Loucy (cell line): Measurements from ENCODE around the gene CD160.

Experiments
- CTCF ChIP-seq: fragments of 200-600 bp; sonication (generic); conservative IDR thresholded peaks from 2 replicates; pipeline ENCODE4 v1.5.1; 2014; ENCODE audit warnings: mild to moderate bottlenecking, antibody characterized with exemption, low read length
- EZH2phosphoT487 ChIP-seq: fragments of 200-600 bp; IDR thresholded peaks from 2 replicates; pipeline ENCODE4 v1.6.1; 2018; ENCODE audit warnings: antibody characterized with exemption, mild to moderate bottlenecking, moderate library complexity, borderline replicate concordance

- TF ChIP-seq CTCF (no peak), EZH2phosphoT487 (no peak)
Observed at GRCh38 chr1:145788580-145788979, 69.3 kb downstream of the CD160 start.
